ENCODE results near the gene C14orf119. TPM values are rescaled to one million over a fixed set of nuclear protein-coding genes. Genes with fewer than 3 reads are reported as not detected.

The C14orf119 gene
- total and polyA plus RNA-seq, 3 donors from 2014 or later = 17.7 to 60.8 (median 26.9) TPM

DNA sequence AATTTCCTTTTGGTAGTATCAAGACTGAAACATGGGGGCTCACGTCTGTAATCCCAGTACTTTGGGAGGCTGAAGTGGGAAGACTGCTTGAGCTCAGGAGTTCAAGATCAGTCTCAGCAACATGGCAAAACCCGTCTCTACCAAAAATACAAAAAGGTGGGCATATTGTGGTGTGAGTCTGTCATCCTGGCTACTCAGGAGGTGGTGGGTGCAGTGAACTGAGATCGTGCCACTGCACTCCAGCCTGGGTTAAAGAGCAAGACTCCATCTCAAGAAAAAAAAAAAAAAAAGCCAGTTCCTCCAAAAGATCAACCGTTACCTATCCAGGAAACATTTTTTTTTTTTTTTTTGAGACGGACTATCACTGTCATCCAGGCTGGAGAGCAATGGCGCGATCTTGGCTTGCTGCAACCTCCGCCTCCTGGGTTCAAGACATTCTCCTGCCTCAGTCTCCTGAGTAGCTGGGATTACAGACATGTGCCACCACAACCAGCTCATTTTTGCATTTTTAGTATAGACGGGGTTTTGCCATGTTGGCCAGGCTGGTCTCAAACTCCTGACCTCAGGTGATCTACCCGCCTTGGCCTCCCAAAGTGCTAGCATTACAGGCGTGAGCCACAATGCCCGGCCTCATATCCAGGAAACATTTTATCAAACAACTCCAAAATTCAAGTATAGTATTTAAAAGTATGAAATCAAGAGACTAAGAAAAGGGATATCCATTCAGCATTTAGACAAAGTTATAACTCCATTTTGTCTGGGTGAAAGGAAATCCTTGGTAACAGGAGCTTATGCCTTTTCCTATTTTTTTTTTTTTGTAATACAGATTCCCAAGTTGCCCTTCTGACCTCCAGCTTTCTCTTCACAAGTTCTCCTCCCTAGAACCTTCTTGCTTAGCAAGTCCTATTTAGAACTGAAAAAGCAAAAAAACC, 3.7 kb upstream of the C14orf119 start:
- Histone ChIP-seq H3K4me3 (no peak overlapping the region), H3K4me1 (peaks cover 7% of the 10 kb centered on the region), H3K27me3 (no peaks in the 10 kb centered on the region), H3K9me3 (no peaks in the 10 kb centered on the region), H3K27ac (no peak overlapping the region), H3K36me3 (ENCODE audit: low read depth, missing control alignments) (no peaks in the 10 kb centered on the region)
- TF ChIP-seq POLR2A (IDR thresholded peaks at IDR 0.05) (no peak), CTCF (IDR thresholded peaks at IDR 0.05) (no peak)
- DNase-seq = no peak
- intact Hi-C loops (cut with DNase I; ENCODE audit: low total_unique reads) = no loop called here
- WGBS, 2 donors = 80 to 88% methylated on average over 12 of the region's 12 CpGs

- peaks cover 8% of the 10 kb centered on the region for H3K4me1 ChIP-seq
- no peak for DNase-seq
- no peak overlapping the region for H3K4me3 ChIP-seq
- no peak overlapping the region for H3K27ac ChIP-seq
- TF ChIP-seq CTCF (IDR thresholded peaks at IDR 0.05) = no peak
- TF ChIP-seq POLR2A (IDR thresholded peaks at IDR 0.05) = no peak
- 56 to 63% methylated on average over 2 of the region's 2 CpGs for WGBS, 2 donors
- intact Hi-C loops (cut with DNase I; ENCODE audit: low total_unique reads) = no loop called here
- H3K36me3 ChIP-seq (ENCODE audit: low read depth, missing control alignments) = no peaks in the 10 kb centered on the region
- H3K9me3 ChIP-seq = no peaks in the 10 kb centered on the region
- no peaks in the 10 kb centered on the region for H3K27me3 ChIP-seq
Observed at GRCh38 chr14:23093104-23093503, 2.2 kb upstream of the C14orf119 start.

GRCh38 chr14:23093526-23093925, 1.8 kb upstream of the C14orf119 start:
- DNase-seq = no peak
- TF ChIP-seq POLR2A (IDR thresholded peaks at IDR 0.05) (no peak), CTCF (IDR thresholded peaks at IDR 0.05) (no peak)
- Histone ChIP-seq H3K36me3 (ENCODE audit: low read depth, missing control alignments) (no peaks in the 10 kb centered on the region), H3K27me3 (no peaks in the 10 kb centered on the region), H3K9me3 (no peaks in the 10 kb centered on the region), H3K4me1 (peaks cover 8% of the 10 kb centered on the region), H3K4me3 (peak overlapping the region; percentile 95 to 98), H3K27ac (no peak overlapping the region)
- intact Hi-C loops (cut with DNase I; ENCODE audit: low total_unique reads) = no loop called here
- WGBS, 2 donors = 52 to 67% methylated on average over 2 of the region's 2 CpGs

DNA sequence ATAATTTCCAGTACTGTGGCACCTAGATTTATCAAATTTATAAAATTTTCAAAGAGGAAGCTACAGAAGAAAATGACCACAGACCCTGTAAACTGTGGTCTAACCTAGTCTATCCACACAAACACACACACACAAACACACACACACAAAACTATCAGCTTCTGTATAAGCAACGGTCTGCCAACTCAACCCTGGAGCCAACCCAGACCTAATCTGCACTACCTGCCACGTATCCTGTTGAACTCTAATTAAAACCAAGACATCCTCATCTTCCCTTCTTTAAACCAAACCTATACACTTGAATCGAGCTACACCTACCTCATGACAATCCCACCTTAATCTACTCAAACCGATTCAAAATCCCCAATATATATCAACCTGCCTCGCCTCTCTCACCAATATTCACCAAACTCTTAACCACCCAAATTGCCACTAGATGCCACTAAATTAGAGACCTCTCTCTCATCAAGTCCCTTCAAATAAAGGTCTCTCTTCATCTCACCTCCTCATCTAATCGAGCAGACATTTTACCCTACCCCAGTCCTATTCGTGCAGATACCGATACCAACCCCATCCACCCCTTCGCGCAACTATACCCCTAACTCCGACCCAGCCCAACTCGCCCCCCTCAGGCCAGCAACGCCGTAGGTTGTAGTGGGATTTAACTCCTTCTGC, 1.2 kb upstream of the C14orf119 start:
- no peaks in the 10 kb centered on the region for H3K9me3 ChIP-seq
- peaks cover 8% of the 10 kb centered on the region for H3K4me1 ChIP-seq
- H3K4me3 ChIP-seq = peak overlapping the region; percentile 95 to 98
- DNase-seq = no peak
- no peaks in the 10 kb centered on the region for H3K36me3 ChIP-seq (ENCODE audit: low read depth, missing control alignments)
- intact Hi-C loops (cut with DNase I; ENCODE audit: low total_unique reads) = no loop called here
- TF ChIP-seq POLR2A (IDR thresholded peaks at IDR 0.05) = no peak
- no peak for TF ChIP-seq CTCF (IDR thresholded peaks at IDR 0.05)
- H3K27ac ChIP-seq = peak overlapping the region; percentile 98 to 100
- no peaks in the 10 kb centered on the region for H3K27me3 ChIP-seq
- 1% methylated on average over 14 of the region's 14 CpGs for WGBS, 2 donors
